Fibroblast of upper back skin (primary cell): ENCODE measurements around the gene THOC6.
"Not testable (repeated sequence)": the region's sequence is repeated elsewhere in the genome, so short reads cannot be mapped to it uniquely, and the experiment has no call there.

Experiments used
- DNase-seq: peaks from one replicate; pipeline ENCODE4 v3.0.0-alpha.2; 2013

Gene THOC6

DNA sequence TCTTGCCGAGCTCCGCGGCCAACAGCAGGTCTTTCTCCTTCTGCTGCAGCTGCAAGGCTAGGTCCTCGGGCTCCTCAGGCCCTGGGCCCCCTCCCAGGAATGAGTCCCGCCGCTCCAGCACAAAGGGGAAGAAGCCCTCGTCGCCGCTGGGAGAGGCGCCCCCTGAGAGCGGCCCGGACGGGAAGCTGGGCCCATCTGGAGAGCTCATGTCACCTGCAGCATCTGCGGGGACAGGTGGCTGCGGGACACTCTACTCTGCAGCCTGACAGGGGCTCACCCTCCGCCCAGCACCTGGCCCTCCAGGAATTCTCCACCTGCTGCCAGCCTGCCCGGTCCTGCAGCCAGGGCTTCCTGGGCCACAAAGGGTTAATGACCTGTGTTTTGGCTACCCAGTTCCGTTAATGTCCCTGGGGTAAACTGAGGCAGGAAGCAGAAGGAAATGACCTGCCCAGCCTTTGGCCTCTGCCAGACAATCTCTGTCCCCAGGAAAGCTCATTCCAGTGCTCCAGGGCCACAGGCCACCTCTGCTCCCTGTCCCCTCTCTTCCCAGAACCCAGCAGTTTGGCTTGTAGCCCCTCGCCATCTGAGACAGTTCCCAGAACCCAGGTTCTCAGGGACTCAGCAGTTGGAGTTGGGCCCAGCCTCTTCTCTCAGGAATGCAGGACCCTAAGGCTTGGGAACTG is 11.6 kb downstream of the THOC6 start:
- DNase-seq = no peak

DNA sequence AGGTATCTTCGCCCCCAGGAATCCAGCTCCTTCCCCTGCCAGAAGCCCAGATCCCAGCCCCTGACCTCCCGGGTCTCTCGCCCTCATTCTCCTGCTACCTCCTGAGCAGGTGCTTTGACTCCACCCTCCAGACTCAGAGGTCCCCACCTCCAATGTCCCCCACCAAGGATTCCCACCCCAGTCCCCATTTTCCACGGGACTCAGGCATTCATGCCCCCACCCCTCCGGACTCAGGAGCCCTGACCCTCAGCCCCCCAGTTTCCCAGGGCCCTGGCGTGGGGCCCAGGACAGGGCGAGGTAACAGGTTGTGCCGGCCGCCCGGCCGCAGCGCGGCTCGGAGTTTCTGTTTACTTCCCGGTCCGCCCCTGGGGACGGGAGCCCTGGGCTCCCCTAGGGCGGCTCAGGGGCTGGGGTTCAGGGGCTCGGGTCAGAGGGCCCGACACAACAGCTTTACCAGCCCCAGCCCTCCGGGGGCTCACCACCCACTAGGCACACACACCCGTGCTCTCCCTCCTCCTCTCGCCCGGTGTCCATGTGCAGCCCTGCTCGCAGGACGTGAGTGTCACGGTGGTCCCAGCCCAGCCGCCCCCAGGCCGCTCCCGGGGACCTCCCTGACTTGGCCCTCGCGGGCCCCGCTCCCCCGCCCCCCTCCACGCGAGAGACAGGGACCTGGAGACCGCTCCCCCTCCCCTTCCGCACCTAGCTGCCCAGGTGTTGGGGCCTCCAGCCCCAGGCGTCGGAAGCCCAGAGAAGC is 12.3 kb downstream of the THOC6 start:
- DNase-seq = no peak

DNA sequence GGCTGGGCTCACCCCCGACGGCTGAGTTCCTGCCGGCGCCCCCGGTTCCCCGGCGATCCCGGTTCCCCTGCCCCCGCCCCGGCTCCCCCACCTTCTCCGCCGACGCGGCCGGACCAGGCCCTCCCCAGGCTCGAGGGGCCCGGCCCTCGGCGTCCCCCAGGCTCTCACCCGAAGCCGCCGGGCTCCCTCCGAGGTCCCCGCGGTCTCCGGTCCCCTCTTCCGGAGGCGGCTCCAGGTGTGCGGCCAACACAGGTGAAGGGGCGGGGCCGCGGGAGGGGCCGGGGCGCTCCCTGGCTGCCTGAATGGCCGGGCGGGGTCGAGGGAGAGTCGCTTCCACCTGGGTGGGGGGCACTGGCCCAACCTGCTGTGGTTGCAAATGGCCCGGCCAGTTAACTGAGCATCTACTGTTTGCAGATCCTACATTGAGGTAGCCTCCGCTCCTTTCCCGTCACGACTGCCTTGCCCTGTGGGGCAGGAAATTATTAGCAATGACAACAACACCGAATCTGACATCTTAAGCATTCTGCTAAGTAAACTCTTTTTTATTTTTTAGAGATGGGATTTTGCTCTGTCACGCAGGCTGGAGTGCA is 13.0 kb downstream of the THOC6 start, which contains the start of gene BICDL2:
BICDL2 (minus strand) TSS at position 219 of the 590 bp plus-strand sequence. CDS start 1,448 bp downstream, outside the sequence.
- no peak for DNase-seq

DNA sequence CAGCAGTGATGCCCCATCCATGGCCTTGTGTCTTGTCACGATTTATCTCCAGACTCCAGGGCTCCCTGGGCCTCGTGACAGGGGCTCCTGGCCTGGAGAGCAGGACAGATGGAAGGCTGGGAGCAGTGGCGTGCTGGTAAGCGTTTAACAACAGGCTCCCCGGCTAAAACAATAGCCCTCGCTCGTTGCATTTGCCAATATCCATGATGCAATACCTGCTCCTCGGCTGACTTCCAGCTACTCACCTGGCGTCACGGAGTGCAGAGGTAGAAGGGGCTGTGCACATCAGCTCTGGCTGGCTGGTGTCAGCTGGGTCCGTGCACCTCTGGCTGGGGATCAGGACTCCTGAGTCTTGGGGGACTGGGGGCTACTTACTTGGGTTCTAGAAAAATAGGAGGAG is 14.4 kb downstream of the THOC6 start:
- no peak for DNase-seq

DNA sequence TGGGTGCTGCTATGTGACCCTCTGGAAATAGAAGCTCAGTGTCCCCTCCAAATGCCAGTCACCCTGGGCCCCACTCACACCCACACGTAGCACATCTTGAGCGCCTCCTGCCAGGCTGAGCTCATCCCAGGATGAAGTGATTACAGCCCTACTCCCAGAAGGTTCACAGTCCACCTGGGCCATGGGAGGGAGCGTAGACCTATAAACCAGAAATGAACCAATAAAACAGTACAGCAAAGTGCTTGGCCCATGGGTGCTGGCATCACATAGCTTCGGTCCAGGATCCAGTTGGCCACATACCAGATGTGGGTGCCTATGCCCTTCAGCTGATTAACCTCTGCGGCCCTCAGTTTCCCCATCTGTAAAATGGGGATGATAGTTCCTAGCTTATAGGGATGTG is 15.1 kb downstream of the THOC6 start:
- no peak for DNase-seq

DNA sequence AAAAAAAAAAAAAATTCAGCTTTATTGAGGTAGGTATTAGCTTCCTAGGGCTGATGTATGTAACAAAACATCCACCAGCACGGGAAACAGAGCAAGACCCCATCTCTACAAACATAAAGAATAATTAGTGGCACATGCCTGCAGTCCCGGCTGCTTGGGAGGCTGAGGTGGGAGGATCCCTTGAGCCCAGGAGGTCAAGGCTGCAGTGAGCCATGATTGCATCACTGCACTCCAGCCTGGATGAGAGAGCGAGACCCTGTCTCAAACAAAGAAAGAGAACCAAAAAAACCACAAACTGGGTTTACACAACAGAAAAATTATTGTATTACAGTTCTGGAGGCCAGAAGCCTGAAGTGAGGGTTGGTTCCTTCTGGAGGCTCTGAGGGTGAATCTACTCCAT is 18.5 kb downstream of the THOC6 start:
- DNase-seq = no peak

DNA sequence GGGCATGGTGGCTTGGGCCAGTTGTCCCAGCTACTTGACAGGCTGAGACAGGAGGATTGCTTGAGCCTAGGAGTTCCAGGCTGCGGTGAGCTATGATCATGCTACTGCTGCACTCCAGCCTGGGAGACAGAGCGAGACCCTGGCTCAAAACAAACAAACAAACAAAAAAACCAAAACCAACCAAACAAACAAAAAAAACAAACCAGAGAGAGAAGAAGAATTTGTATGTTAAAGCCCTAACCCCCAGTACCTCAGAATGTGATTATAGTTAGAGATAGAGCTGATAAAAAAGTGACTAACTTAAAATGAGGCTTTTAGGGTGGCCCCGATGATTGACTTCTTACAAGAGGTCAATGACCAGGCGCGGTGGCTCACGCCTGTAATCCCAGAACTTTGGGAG is 20.9 kb downstream of the THOC6 start:
- no peak for DNase-seq

DNA sequence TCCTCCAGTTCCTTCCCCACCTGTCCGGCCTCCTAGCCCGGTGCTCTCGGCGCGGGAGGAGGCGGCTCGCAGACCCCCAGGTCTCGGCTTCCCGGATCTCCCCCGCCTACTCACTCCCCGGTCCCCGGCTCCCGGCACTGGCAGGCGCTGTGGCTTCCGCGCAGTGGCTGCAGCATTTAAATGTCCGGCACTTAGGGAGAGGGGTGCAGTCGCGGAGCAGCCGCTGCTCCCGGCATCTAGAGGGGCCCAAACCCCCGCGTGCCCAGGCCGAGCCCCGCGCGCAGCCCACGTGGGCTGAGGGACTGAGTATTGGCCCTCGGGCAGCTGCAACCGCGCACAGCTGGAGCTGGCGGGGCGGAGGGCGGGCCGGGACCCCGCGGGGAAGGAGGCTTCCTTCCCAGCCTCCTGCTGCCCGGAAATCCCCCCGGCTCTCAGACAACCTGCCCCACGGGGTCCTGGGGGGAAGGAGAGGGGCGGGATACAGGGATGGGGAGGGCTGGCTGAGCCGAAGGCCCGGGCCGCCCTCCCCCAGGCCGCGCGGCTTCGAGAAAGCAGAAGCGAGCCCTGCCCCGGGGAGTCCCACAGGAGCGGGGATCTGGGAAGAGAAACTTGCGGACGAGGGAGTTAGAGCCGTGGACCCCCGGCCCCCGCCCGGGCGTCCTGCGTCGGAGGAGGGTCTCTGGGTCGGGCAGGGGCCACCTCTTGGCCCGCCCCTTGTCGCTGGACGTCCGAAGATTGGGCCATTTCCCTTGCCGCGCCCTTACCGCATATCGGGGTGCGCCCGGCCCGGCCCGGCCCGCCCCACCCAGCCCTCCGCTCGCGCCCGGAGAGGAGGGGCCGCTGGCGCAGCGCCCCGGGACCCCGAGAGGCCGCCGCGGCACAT is 22.2 kb downstream of the THOC6 start, which contains the start of gene MMP25:
MMP25 (plus strand) TSS at position 804 of the 883 bp plus-strand sequence. CDS start 357 bp downstream, outside the sequence.
- DNase-seq = no peak

DNA sequence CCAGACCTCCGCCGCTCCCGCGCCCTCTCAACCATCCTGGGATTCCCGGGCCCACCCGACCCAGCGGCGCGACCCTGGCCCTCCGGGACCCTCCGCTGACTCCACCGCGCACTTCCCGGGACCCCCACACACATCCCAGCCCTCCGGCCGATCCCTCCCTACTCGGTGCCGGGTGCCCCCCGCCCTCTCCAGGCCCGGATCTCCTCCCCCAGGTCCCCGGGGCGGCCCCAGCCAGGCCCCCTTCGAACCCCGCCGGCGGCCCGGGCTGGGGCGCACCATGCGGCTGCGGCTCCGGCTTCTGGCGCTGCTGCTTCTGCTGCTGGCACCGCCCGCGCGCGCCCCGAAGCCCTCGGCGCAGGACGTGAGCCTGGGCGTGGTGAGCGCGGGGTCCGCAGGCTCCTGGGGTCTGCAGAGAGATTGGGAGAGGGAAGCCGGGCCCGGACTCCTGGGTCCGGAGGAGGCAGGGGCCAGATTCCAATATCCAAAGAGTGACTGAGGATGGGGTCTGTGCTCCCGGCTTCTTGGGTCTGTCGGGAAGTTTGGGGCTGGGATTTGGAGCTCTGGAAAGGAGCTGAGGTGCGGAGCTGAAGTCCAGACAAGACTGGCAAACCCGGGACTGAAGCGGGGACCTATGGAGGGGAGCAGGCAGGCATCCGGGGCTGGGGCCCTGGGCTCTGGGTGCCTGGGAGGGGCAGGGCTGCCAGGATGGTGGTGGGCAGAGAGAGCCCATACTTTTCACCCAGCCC is 23.0 kb downstream of the THOC6 start:
- DNase-seq = no peak

DNA sequence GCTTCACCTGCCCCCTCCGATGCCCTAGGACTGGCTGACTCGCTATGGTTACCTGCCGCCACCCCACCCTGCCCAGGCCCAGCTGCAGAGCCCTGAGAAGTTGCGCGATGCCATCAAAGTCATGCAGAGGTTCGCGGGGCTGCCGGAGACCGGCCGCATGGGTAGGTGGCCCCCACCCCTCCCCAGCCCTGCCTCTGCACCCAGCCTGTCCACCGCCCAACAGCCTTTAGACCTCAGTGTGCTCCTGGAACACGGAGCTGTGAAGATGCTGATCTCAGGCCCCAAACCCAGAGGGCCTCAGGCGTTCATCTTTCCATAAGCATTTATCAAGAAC is 23.5 kb downstream of the THOC6 start:
- no peak for DNase-seq

DNA sequence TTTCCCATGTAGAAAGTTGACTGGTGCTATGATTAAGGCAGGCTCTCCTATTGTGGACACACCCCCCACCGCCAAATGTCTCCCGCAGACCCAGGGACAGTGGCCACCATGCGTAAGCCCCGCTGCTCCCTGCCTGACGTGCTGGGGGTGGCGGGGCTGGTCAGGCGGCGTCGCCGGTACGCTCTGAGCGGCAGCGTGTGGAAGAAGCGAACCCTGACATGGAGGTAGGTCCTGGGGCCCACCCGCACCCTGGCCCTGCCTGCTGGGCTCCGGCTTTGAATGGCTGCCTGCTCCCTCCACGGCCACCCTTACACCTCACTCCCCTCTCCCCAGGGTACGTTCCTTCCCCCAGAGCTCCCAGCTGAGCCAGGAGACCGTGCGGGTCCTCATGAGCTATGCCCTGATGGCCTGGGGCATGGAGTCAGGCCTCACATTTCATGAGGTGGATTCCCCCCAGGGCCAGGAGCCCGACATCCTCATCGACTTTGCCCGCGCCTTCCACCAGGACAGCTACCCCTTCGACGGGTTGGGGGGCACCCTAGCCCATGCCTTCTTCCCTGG is 26.2 kb downstream of the THOC6 start:
- DNase-seq = no peak

DNA sequence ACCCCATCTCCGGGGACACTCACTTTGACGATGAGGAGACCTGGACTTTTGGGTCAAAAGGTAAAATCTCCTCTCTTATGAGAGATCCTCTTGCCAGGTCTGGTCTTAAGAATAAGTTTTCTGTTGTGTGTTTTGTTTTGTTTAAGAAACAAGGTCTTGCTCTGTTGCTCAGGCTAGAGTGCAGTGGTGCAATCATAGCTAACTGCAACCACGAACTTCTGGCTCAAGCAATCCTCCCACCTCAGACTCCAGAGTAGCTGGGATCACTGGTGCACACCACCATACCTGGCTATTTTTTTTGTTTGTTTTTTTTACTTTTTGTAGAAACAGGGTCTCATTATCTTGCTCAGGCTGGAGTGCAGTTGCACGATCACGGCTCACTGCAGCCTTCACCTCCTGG is 26.7 kb downstream of the THOC6 start:
- DNase-seq = no peak

DNA sequence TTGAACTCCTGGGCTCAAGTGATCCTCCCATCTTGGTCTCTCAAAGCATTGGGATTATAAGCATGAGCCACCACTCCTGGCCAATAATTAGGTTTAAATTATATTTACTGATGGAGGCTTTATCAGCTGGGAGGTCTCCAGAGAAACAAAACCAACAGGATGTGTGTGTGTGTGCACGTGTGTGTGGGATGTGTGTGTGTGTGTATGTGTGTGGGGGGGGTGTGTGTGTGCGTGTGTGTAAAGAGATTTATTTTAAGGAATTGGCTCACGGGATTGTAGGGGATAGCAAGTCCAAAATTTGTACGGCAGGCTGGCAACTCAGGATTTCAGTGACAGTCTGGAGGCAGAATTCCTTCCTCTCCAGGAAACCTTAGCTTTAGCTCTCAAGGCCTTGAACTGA is 27.2 kb downstream of the THOC6 start:
- no peak for DNase-seq

DNA sequence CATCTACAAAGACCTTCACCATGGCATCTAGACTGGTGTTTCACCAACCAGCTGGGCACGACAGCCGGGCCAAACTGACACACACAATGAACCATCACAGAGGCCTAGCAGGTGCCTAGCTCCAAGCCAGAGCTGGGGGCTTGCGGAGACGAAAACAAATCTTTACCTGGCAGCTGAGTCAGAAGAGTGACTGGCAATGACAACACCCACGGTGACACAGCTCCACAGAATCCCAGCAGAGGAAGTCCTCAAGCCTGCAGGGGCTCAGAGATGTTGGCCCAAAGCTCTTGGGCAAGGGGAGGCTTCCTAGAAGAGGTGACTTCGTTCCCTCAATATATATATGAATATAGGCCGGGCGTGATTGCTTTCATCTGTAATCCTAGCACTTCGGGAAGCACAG is 27.7 kb downstream of the THOC6 start:
- no peak for DNase-seq

DNA sequence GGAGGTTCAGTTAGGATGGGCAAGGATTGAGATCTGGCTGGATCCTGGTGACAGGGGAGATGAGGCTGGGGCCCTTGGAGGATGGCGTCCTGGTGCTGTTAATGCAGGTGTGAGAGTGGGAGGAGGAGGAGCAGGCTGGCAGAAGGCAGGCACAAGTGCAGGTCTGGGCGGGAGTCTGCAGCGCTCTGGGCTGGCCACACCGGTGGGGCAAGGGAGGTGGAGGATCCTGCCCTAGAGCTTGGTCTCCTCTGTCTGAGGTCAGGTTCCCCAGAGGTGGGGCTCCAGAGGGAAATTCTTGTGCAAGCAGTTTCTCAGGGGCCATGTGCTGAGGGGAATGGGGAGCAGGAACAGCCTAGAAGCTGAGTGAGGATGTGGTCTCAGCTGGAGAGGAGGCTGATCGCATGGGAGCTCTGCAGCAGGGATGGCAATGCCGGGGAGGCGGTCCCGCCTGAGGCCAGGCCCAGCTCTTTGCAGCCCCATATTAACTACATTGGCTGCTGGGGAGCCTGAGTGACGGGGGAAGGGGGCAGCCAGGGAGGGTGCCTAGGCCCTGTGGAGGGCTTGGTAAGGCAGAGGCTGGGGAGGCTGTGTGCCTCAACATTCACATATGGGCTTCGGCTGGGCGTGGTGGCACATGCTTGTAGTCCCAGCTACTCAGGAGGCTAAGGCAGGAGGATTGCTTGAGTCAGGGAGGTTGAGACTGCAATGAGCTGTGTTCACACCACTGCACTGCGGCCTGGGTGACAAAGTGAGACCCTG is 28.9 kb downstream of the THOC6 start:
- not testable (repeated sequence) for DNase-seq

DNA sequence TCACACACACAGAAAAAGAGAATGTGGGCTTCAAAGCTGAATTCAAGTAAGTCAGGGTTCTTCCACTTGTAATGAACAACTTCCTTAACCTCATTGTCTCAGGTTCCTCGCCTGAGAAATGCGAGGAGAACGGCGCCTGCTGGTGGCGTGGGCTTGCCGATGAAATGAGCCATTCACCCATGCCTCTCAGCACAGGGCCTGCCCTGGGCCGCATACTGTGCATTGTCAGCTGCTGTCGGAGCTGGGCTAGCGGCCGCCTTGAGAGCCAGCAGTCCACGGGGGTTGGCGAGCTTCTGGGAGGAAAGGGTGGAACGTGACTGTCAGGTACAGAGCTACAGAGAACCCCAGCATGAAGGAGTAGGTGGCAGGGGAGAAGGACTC is 29.5 kb downstream of the THOC6 start:
- not testable (repeated sequence) for DNase-seq

DNA sequence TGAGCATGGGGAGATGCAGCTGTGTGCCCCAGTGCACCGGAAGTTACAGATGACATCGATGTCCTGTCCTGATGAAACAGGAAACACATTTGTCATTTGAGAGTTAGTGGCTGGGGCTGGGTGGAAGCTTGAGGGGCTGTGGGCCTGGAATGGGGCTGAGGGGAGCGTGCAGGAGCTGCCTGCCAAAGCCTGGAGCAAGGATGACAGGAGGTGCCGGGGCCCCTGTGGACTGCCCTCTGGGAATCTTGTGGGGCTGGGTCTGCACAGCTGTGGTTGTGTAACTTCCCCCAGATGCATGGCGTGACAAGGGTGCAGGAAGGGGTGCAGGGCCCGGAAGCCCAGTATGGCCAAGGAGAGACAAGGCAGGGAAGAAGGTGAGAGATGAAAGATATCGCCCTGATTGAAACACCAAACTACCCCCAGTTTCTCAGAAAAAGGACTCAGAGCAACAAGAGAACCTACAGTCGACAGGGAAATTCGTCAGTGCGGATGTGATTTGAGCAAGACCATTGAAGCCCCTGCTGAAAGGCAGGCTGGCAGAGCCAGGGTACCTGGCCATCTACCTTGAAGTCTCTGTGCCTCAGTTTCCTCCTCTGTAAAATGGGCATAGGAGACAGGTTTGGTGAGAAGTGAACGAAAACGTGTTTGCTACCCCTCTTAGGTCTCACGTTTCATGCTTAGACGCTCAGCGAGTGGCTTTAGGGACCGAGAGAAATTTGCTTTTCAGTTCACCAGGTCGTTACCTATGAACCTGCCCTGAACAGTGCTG is 31.3 kb downstream of the THOC6 start:
- DNase-seq = no peak

DNA sequence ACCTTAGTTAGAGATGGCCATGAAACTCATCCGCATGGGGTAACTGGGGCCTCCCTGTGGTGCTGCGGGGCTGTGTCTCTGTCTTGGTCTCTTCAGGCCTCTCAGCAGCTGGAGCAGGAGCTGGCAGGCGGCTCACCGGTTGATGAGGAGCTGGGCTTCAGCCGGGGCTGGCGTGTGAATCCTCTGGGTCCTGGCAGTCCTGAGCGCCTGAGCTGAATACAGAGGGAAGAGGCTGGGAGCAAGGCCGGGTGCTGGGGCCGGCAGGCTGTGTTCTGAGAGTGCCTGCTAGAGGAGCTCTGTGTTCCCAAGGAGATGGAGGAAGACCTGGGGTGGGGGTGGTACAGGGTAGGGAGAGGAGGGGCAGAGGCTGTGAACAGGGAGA is 31.9 kb downstream of the THOC6 start:
- DNase-seq = not testable (repeated sequence)

DNA sequence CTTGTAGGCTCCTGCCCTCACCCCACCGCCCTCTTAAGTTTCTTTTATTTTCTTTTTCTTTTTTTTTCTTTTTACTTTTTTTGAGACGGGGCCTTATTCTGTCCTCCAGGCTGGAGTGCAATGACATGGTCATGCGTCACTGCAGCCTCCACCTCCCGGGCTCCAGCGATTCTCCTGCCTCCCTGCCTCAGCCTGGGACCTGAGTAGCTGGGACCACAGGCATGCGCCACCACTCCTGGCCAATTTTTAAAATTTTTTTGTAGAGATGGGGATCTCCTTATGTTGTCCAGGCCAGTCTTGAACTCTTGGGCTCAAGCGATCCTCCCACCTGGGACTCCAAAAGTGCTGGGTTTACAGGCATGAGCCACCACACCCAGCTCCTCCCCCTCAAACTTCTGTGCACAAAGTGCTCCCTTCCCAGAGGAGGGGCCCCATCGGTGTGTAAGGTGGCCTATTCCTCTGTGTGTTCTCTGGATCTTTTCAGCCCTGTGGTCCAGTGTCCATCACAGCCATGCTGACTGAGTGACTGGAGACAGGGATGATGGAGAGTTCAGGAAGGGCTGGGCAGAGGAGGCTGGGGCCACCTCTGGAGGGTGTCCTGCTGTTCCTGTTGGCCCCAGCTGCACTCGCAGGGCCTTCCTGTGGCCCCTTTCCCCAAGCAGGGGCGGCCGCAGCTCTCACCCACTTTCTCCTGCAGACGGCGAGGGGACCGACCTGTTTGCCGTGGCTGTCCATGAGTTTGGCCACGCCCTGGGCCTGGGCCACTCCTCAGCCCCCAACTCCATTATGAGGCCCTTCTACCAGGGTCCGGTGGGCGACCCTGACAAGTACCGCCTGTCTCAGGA is 32.7 kb downstream of the THOC6 start:
- DNase-seq = no peak
